ENCODE results near the gene SLC7A4.

The SLC7A4 gene

GRCh38 chr22:20997536-20998257, 34.7 kb downstream of the SLC7A4 start:
- Histone ChIP-seq H3K9me3 (ENCODE audit: insufficient read depth, low read length, severe bottlenecking) (no peaks in the 10 kb centered on the region), H4K20me1 (ENCODE audit: insufficient read depth, low read length) (peaks cover 26% of the 10 kb centered on the region), H3K4me2 (ENCODE audit: insufficient read depth, low read length) (no peak overlapping the region), H3K27ac (ENCODE audit: low read length) (no peak overlapping the region), H3K27me3 (ENCODE audit: insufficient read depth, low read length, poor library complexity) (no peaks in the 10 kb centered on the region), H3K4me1 (ENCODE audit: insufficient read depth, low read length) (peaks cover 24% of the 10 kb centered on the region), H3K36me3 (ENCODE audit: insufficient read depth, low read length) (peaks cover 79% of the 10 kb centered on the region), H3K4me3 (ENCODE audit: low read depth in 1 of 2, low read length in 2 of 2) (no peak overlapping the region), H3K9ac (ENCODE audit: low read depth, low read length) (no peak overlapping the region), H3K79me2 (ENCODE audit: insufficient read depth, low read length) (peaks cover 29% of the 10 kb centered on the region), H2AFZ (ENCODE audit: low read depth, low read length) (no peak overlapping the region)
- ATAC-seq (ENCODE audit: insufficient read depth, low read depth) (no peak), DNase-seq (peak; percentile 13)
- no peak for TF ChIP-seq CTCF (IDR thresholded peaks at IDR 0.05; ENCODE audit: borderline replicate concordance, extremely low read depth, low read length, poor library complexity, severe bottlenecking)
- TF ChIP-seq EZH2 (IDR thresholded peaks at IDR 0.05; ENCODE audit: borderline replicate concordance, low read depth, low read length, severe bottlenecking), result no peak

GRCh38 chr22:20996598-20997535, 35.5 kb downstream of the SLC7A4 start:
- no peak for TF ChIP-seq CTCF (IDR thresholded peaks at IDR 0.05; ENCODE audit: borderline replicate concordance, extremely low read depth, low read length, poor library complexity, severe bottlenecking)
- TF ChIP-seq EZH2 (IDR thresholded peaks at IDR 0.05; ENCODE audit: borderline replicate concordance, low read depth, low read length, severe bottlenecking), result no peak
- Histone ChIP-seq H3K9ac (ENCODE audit: low read depth, low read length) (no peak overlapping the region), H3K27ac (ENCODE audit: low read length) (no peak overlapping the region), H3K79me2 (ENCODE audit: insufficient read depth, low read length) (peaks cover 28% of the 10 kb centered on the region), H3K4me2 (ENCODE audit: insufficient read depth, low read length) (no peak overlapping the region), H2AFZ (ENCODE audit: low read depth, low read length) (no peak overlapping the region), H3K4me1 (ENCODE audit: insufficient read depth, low read length) (peaks cover 23% of the 10 kb centered on the region), H3K9me3 (ENCODE audit: insufficient read depth, low read length, severe bottlenecking) (no peaks in the 10 kb centered on the region), H3K4me3 (ENCODE audit: low read depth in 1 of 2, low read length in 2 of 2) (no peak overlapping the region), H3K36me3 (ENCODE audit: insufficient read depth, low read length) (peaks cover 87% of the 10 kb centered on the region), H3K27me3 (ENCODE audit: insufficient read depth, low read length, poor library complexity) (no peaks in the 10 kb centered on the region), H4K20me1 (ENCODE audit: insufficient read depth, low read length) (peaks cover 26% of the 10 kb centered on the region)
- ATAC-seq (ENCODE audit: insufficient read depth, low read depth) (no peak), DNase-seq (no peak)

GRCh38 chr22:20996031-20996410, 36.3 kb downstream of the SLC7A4 start:
- H4K20me1 ChIP-seq (ENCODE audit: insufficient read depth, low read length), result peaks cover 25% of the 10 kb centered on the region
- ATAC-seq (ENCODE audit: insufficient read depth, low read depth), result no peak

More at GRCh38 chr22:20996031-20996410, 36.3 kb downstream of the SLC7A4 start:
- no peak overlapping the region for H3K27ac ChIP-seq (ENCODE audit: low read length)
- H3K4me2 ChIP-seq (ENCODE audit: insufficient read depth, low read length), result no peak overlapping the region
- no peaks in the 10 kb centered on the region for H3K9me3 ChIP-seq (ENCODE audit: insufficient read depth, low read length, severe bottlenecking)
- no peak for TF ChIP-seq CTCF (IDR thresholded peaks at IDR 0.05; ENCODE audit: borderline replicate concordance, extremely low read depth, low read length, poor library complexity, severe bottlenecking)
- no peak for TF ChIP-seq EZH2 (IDR thresholded peaks at IDR 0.05; ENCODE audit: borderline replicate concordance, low read depth, low read length, severe bottlenecking)
- H3K4me1 ChIP-seq (ENCODE audit: insufficient read depth, low read length), result peaks cover 17% of the 10 kb centered on the region
- no peak for DNase-seq
- H3K9ac ChIP-seq (ENCODE audit: low read depth, low read length), result no peak overlapping the region
- no peaks in the 10 kb centered on the region for H3K27me3 ChIP-seq (ENCODE audit: insufficient read depth, low read length, poor library complexity)
- H3K4me3 ChIP-seq (ENCODE audit: low read depth in 1 of 2, low read length in 2 of 2), result no peak overlapping the region
- peaks cover 93% of the 10 kb centered on the region for H3K36me3 ChIP-seq (ENCODE audit: insufficient read depth, low read length)
- peaks cover 20% of the 10 kb centered on the region for H3K79me2 ChIP-seq (ENCODE audit: insufficient read depth, low read length)
- no peak overlapping the region for H2AFZ ChIP-seq (ENCODE audit: low read depth, low read length)

Measured in DND-41 (cell line).